Measurements from ENCODE around the gene MAGOH. TPM values are rescaled to one million over a fixed set of nuclear protein-coding genes. Genes with fewer than 3 reads are reported as not detected.

MAGOH gene
- polyA plus RNA-seq, 3 donors: 22.9 to 70.8 (median 69.2) TPM

- Mint-ChIP-seq H3K9me3 (no peaks in the 10 kb centered on the region), H3K36me3 (peaks cover 48 to 82% of the 10 kb centered on the region in 2 donors), H3K4me1 (peaks cover 7% of the 10 kb centered on the region), H3K27me3 (ENCODE audit: low read depth in 3 of 3) (no peaks in the 10 kb centered on the region), H3K27ac (peak overlapping the region in 2 of 7 donors; percentile 25 to 74), H3K4me3 (no peak overlapping the region)
- no peak overlapping the region for H3K9ac ChIP-seq (ENCODE audit: insufficient read depth, low read length, poor library complexity, severe bottlenecking)
- H3K4me3 ChIP-seq (replicated peaks in 1 of 3; ENCODE audit: low read depth in 2 of 3, low read length in 3 of 3): no peak overlapping the region
- H4K20me1 ChIP-seq (ENCODE audit: insufficient read depth, low read length): no peaks in the 10 kb centered on the region
- intact Hi-C loops (cut with micrococcal nuclease): loop anchor here in 1 of 2 donors (2.0 kb wide), 1 partner anchor 116 kb away; no protein-coding TSS in a partner anchor
- no peaks in the 10 kb centered on the region for H3K4me1 ChIP-seq (ENCODE audit: control insufficient read depth in 1 of 2, insufficient read depth in 2 of 2, low read length in 2 of 2)
- no peak for TF ChIP-seq CTCF (IDR thresholded peaks at IDR 0.05)
- H3K36me3 ChIP-seq (replicated peaks in 1 of 2; ENCODE audit: control insufficient read depth in 1 of 2, insufficient read depth in 2 of 2, low read length in 2 of 2): peaks cover 10 to 79% of the 10 kb centered on the region in 2 donors
- no peak for DNase-seq
- no peaks in the 10 kb centered on the region for H3K27me3 ChIP-seq (ENCODE audit: control insufficient read depth in 2 of 2, insufficient read depth in 2 of 2, low read length in 2 of 2)
- WGBS (ENCODE audit: insufficient coverage): 97% methylated on average over 40 of the region's 48 CpGs
- H2AFZ ChIP-seq (ENCODE audit: insufficient read depth, low read depth, low read length, poor library complexity, severe bottlenecking): no peak overlapping the region
- H3K27ac ChIP-seq (ENCODE audit: low read depth in 1 of 2, low read length in 2 of 2): no peak overlapping the region
- H3K79me2 ChIP-seq (ENCODE audit: insufficient read depth, low read length): no peaks in the 10 kb centered on the region
- no peak overlapping the region for H3K4me2 ChIP-seq (replicated peaks; ENCODE audit: extremely low read depth, low read length, poor library complexity, severe bottlenecking)
- no peaks in the 10 kb centered on the region for H3K9me3 ChIP-seq (replicated peaks in 1 of 2; ENCODE audit: control insufficient read depth in 1 of 2, insufficient read depth in 1 of 2, low read length in 2 of 2)
These were observed 38.0 kb upstream of the MAGOH start for GRCh38 chr1:53276153-53276901.

- H3K79me2 ChIP-seq (ENCODE audit: insufficient read depth, low read length): no peaks in the 10 kb centered on the region
- H3K4me1 Mint-ChIP-seq: peaks cover 7% of the 10 kb centered on the region
- no peak overlapping the region for H3K4me3 ChIP-seq (replicated peaks in 1 of 3; ENCODE audit: low read depth in 2 of 3, low read length in 3 of 3)
- peak overlapping the region in 2 of 7 donors; percentile 54 to 61 for H3K27ac Mint-ChIP-seq
- DNase-seq: no peak
- no peaks in the 10 kb centered on the region for H3K27me3 Mint-ChIP-seq (ENCODE audit: low read depth in 3 of 3)
- no peaks in the 10 kb centered on the region for H3K4me1 ChIP-seq (ENCODE audit: control insufficient read depth in 1 of 2, insufficient read depth in 2 of 2, low read length in 2 of 2)
- no peak overlapping the region for H3K4me3 Mint-ChIP-seq
- no peaks in the 10 kb centered on the region for H3K27me3 ChIP-seq (ENCODE audit: control insufficient read depth in 2 of 2, insufficient read depth in 2 of 2, low read length in 2 of 2)
- 100% methylated on average over 1 of the region's 3 CpGs for WGBS (ENCODE audit: insufficient coverage)
- no peak overlapping the region for H3K9ac ChIP-seq (ENCODE audit: insufficient read depth, low read length, poor library complexity, severe bottlenecking)
- TF ChIP-seq CTCF (IDR thresholded peaks at IDR 0.05): no peak
- no peaks in the 10 kb centered on the region for H3K9me3 ChIP-seq (replicated peaks in 1 of 2; ENCODE audit: control insufficient read depth in 1 of 2, insufficient read depth in 1 of 2, low read length in 2 of 2)
- H3K9me3 Mint-ChIP-seq: no peaks in the 10 kb centered on the region
- H3K4me2 ChIP-seq (replicated peaks; ENCODE audit: extremely low read depth, low read length, poor library complexity, severe bottlenecking): no peak overlapping the region
- H3K36me3 ChIP-seq (replicated peaks in 1 of 2; ENCODE audit: control insufficient read depth in 1 of 2, insufficient read depth in 2 of 2, low read length in 2 of 2): peaks cover 17 to 79% of the 10 kb centered on the region in 2 donors
- H3K36me3 Mint-ChIP-seq: peaks cover 51 to 82% of the 10 kb centered on the region in 2 donors
- intact Hi-C loops (cut with micrococcal nuclease): no loop called here
- no peak overlapping the region for H3K27ac ChIP-seq (ENCODE audit: low read depth in 1 of 2, low read length in 2 of 2)
- H2AFZ ChIP-seq (ENCODE audit: insufficient read depth, low read depth, low read length, poor library complexity, severe bottlenecking): no peak overlapping the region
- no peaks in the 10 kb centered on the region for H4K20me1 ChIP-seq (ENCODE audit: insufficient read depth, low read length)
These were observed 37.2 kb upstream of the MAGOH start for GRCh38 chr1:53275566-53275965.
